Hepatocyte (in vitro differentiated cells): ENCODE measurements around the gene ACTL7A.

Source experiments
- EZH2 ChIP-seq: fragments of 200-600 bp; sonication (generic); IDR thresholded peaks from 2 replicates; pipeline ENCODE4 v1.6.1; 2016; ENCODE audit warnings: antibody characterized with exemption, mild to moderate bottlenecking, borderline replicate concordance
- TF ChIP-seq, protein P1 (sequence below): fragments of 200-600 bp; sonication (generic); IDR thresholded peaks from 2 replicates; pipeline ENCODE4 v1.5.1; 2016; ENCODE audit warnings: antibody characterized with exemption, mild to moderate bottlenecking; ENCODE audit not compliant: poor library complexity

GRCh38 chr9:108877524-108877923 is 15.5 kb downstream of the ACTL7A start:
- no peak for TF ChIP-seq EZH2
- TF ChIP-seq, protein P1, sequence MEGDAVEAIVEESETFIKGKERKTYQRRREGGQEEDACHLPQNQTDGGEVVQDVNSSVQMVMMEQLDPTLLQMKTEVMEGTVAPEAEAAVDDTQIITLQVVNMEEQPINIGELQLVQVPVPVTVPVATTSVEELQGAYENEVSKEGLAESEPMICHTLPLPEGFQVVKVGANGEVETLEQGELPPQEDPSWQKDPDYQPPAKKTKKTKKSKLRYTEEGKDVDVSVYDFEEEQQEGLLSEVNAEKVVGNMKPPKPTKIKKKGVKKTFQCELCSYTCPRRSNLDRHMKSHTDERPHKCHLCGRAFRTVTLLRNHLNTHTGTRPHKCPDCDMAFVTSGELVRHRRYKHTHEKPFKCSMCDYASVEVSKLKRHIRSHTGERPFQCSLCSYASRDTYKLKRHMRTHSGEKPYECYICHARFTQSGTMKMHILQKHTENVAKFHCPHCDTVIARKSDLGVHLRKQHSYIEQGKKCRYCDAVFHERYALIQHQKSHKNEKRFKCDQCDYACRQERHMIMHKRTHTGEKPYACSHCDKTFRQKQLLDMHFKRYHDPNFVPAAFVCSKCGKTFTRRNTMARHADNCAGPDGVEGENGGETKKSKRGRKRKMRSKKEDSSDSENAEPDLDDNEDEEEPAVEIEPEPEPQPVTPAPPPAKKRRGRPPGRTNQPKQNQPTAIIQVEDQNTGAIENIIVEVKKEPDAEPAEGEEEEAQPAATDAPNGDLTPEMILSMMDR, result no peak
